GM06990 (cell line): Measurements from ENCODE around the gene LY6G6F.
A peak's percentile ranks its signal among the peaks of the same experiment; 100 is the strongest.

Experiments
- DNase-seq: peaks from one replicate; pipeline ENCODE4 v3.0.0-alpha.2; 2011; ENCODE audit not compliant: insufficient read length; ENCODE audit errors: extremely low read depth
- H3K27me3 ChIP-seq: replicated peaks from 2 replicates; pipeline ENCODE4 v1.6.0; 2011; ENCODE audit warnings: low read length; ENCODE audit not compliant: control insufficient read depth, insufficient read depth
- H3K36me3 ChIP-seq: 2 replicates; pipeline ENCODE4 v1.5.1; 2011; ENCODE audit warnings: low read length; ENCODE audit not compliant: control insufficient read depth, insufficient read depth
- H3K4me3 ChIP-seq: replicated peaks from 2 replicates; pipeline ENCODE4 v1.5.1; 2011; ENCODE audit warnings: low read depth, mild to moderate bottlenecking, control low read depth, low read length
- CTCF ChIP-seq: IDR thresholded peaks from 2 replicates; pipeline ENCODE4 v1.5.1; 2011; ENCODE audit warnings: low read length, control low read depth, mild to moderate bottlenecking, inconsistent platforms; ENCODE audit not compliant: insufficient read depth, poor library complexity, severe bottlenecking

The LY6G6F gene

DNA sequence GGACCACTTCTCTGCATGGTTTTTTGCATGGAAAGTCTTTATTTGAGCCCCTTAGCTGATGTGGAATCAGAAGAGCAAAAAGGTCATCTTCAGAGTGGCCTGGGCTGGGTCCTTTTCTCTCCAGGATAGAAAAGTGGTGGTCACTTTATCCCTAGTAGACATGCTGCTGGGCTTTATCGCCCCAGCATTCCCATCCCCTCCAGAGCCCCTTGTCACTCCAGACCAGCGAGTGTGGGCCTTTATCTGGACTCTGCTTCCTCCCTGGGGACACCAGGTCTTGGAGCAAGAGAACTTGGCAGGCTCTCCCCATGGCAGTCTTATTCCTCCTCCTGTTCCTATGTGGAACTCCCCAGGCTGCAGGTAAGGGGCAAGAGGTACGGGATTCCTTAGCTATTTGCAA, at the start of gene LY6G6F:
LY6G6F (plus strand) TSS at position 268 of the 400 bp plus-strand sequence; CDS start at position 309, 41 bp downstream.
- Histone ChIP-seq H3K27me3 (no peaks in the 10 kb centered on the region), H3K36me3 (no peaks in the 10 kb centered on the region), H3K4me3 (no peak within 1 kb of the TSS)
- TF ChIP-seq CTCF = no peak
- DNase-seq = no peak

DNA sequence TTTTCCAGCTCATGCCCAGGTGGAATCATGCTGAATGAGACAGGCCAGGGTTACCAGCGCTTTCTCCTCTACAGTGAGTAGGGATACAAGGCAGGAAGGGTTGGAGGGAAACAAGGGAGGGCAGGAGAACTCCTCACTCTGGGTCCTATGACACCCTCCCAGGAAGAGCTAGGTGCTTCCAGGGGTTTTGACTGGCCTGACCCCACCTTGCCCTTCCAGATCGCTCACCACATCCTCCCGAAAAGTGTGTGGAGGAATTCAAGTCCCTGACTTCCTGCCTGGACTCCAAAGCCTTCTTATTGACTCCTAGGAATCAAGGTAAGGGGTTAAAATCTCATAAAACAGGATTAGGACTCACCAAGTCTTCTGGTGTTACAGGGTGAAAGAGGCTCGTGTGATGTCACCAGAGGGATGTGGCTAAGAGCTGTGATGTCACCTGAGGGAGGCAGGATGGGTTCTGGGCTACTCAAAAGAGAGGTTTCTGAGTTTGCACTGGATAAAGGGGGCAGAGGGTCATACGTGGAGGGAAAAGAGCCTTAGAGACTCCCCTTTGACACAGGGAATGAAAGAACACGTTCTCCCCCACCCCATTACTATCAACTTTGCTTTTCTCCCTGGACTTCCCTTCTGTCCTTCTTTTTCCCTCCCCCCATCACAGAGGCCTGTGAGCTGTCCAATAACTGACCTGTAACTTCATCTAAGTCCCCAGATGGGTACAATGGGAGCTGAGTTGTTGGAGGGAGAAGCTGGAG, 49.1 kb upstream of the LY6G6F start:
- TF ChIP-seq CTCF = no peak
- no peak overlapping the region for H3K4me3 ChIP-seq
- no peak for DNase-seq
- H3K27me3 ChIP-seq = no peaks in the 10 kb centered on the region
- H3K36me3 ChIP-seq = peaks cover 11% of the 10 kb centered on the region

GRCh38 chr6:31658158-31658688, 48.4 kb upstream of the LY6G6F start:
- DNase-seq = no peak
- Histone ChIP-seq H3K4me3 (peak overlapping the region; percentile 11), H3K36me3 (peaks cover 11% of the 10 kb centered on the region), H3K27me3 (no peaks in the 10 kb centered on the region)
- no peak for TF ChIP-seq CTCF

- peaks cover 11% of the 10 kb centered on the region for H3K36me3 ChIP-seq
- DNase-seq = no peak
- H3K4me3 ChIP-seq = peak overlapping the region; percentile 92
- no peaks in the 10 kb centered on the region for H3K27me3 ChIP-seq
- TF ChIP-seq CTCF = no peak
Observed at GRCh38 chr6:31658983-31659648, 47.5 kb upstream of the LY6G6F start.

- Histone ChIP-seq H3K27me3 (no peaks in the 10 kb centered on the region), H3K4me3 (peak overlapping the region; percentile 92), H3K36me3 (peaks cover 11% of the 10 kb centered on the region)
- no peak for DNase-seq
- TF ChIP-seq CTCF = no peak
Observed at GRCh38 chr6:31659649-31660380, 46.9 kb upstream of the LY6G6F start.
